Left ventricle myocardium inferior (tissue), 1 donor: ENCODE data around the gene STYXL1. TPM values are rescaled to one million over a fixed set of nuclear protein-coding genes. Genes with fewer than 3 reads are reported as not detected.
A peak's percentile ranks its signal among the peaks of the same experiment; 100 is the strongest.
"Not testable (repeated sequence)": the region's sequence is repeated elsewhere in the genome, so short reads cannot be mapped to it uniquely, and the experiment has no call there.

Source experiments
- DNase-seq: peaks from one replicate; pipeline ENCODE4 v3.0.0-alpha.2; 2020
- H3K27ac ChIP-seq: fragments of 200-600 bp; replicated peaks from 2 replicates; pipeline ENCODE4 v1.8.0; 2021
- H3K27me3 ChIP-seq: fragments of 200-600 bp; 2 replicates; pipeline ENCODE4 v1.8.0; 2021; ENCODE audit warnings: low read depth
- H3K36me3 ChIP-seq: fragments of 200-600 bp; 2 replicates; pipeline ENCODE4 v1.8.0; 2021
- H3K4me1 ChIP-seq: fragments of 200-600 bp; 2 replicates; pipeline ENCODE4 v1.8.0; 2021
- H3K4me3 ChIP-seq: fragments of 200-600 bp; 2 replicates; pipeline ENCODE4 v1.8.0; 2021; ENCODE audit warnings: mild to moderate bottlenecking, moderate library complexity
- H3K9me3 ChIP-seq: fragments of 200-600 bp; replicated peaks from 2 replicates; pipeline ENCODE4 v1.8.0; 2021
- intact Hi-C: fragments of 100-400 bp; cut with micrococcal nuclease; formaldehyde crosslinking; loops from one replicate; pipeline ENCODE4 v1.11.0; 2022
- total RNA-seq: library from RNA; stranded (reverse); fragmentation: NEBNext Ultra II Directional; extraction: Animal tissue kit (Norgen Biotek cat#: 25700); gene quantifications from one replicate; pipeline ENCODE4 v1.2.1, GENCODE V29; 2021
- TF ChIP-seq, protein P1 (sequence below): fragments of 200-600 bp; IDR thresholded peaks from 2 replicates; pipeline ENCODE4 v1.8.0; 2021; ENCODE audit warnings: antibody characterized with exemption, mild to moderate bottlenecking, borderline replicate concordance
- donor health status: DM: no; HTN: yes; CAD: no; lungs with severe emphysema.

Gene STYXL1
- total RNA-seq, 1 donor from 2014 or later: 22.2 TPM

- Histone ChIP-seq H3K4me1 (peaks cover 16% of the 10 kb centered on the region), H3K27me3 (no peaks in the 10 kb centered on the region), H3K36me3 (peaks cover 11% of the 10 kb centered on the region), H3K9me3 (no peaks in the 10 kb centered on the region), H3K27ac (no peak overlapping the region), H3K4me3 (no peak overlapping the region)
- TF ChIP-seq, protein P1, sequence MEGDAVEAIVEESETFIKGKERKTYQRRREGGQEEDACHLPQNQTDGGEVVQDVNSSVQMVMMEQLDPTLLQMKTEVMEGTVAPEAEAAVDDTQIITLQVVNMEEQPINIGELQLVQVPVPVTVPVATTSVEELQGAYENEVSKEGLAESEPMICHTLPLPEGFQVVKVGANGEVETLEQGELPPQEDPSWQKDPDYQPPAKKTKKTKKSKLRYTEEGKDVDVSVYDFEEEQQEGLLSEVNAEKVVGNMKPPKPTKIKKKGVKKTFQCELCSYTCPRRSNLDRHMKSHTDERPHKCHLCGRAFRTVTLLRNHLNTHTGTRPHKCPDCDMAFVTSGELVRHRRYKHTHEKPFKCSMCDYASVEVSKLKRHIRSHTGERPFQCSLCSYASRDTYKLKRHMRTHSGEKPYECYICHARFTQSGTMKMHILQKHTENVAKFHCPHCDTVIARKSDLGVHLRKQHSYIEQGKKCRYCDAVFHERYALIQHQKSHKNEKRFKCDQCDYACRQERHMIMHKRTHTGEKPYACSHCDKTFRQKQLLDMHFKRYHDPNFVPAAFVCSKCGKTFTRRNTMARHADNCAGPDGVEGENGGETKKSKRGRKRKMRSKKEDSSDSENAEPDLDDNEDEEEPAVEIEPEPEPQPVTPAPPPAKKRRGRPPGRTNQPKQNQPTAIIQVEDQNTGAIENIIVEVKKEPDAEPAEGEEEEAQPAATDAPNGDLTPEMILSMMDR: no peak
- intact Hi-C loops: no loop called here
- no peak for DNase-seq
Measured at GRCh38 chr7:76016191-76016947, 31.4 kb downstream of the STYXL1 start.

DNA sequence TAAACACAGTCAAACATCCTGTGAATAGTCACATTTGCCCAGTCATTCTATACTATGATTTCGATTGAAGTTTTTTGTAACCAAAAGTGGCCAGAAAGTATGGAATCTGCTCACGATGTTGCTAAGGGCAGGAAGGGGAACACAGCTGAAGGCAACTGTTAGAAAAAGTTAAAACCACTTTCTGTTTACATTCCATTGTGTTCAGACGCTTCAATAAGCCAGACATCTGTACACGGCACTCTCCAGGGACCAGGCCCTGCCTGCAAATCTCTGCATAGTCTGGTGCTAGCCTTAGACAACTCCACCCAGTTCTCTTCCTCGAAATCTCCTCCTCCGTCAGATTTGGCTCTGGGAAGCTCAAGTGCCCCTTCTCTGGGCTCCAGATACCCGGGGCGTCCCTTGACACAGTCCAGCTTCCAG, 36.3 kb downstream of the STYXL1 start:
- TF ChIP-seq, protein P1: no peak
- intact Hi-C loops: no loop called here
- Histone ChIP-seq H3K36me3 (no peaks in the 10 kb centered on the region), H3K4me1 (peaks cover 23% of the 10 kb centered on the region), H3K27ac (peak overlapping the region; percentile 73), H3K4me3 (peak overlapping the region; percentile 18), H3K27me3 (no peaks in the 10 kb centered on the region), H3K9me3 (no peaks in the 10 kb centered on the region)
- peak; percentile 76 for DNase-seq

- Histone ChIP-seq H3K9me3 (no peaks in the 10 kb centered on the region), H3K4me1 (peaks cover 23% of the 10 kb centered on the region), H3K27ac (peak overlapping the region; percentile 73), H3K4me3 (no peak overlapping the region), H3K27me3 (no peaks in the 10 kb centered on the region), H3K36me3 (peaks cover 6% of the 10 kb centered on the region)
- TF ChIP-seq, protein P1: no peak
- DNase-seq: no peak
- intact Hi-C loops: no loop called here
Measured at GRCh38 chr7:76009672-76010600, 37.9 kb downstream of the STYXL1 start.

DNA sequence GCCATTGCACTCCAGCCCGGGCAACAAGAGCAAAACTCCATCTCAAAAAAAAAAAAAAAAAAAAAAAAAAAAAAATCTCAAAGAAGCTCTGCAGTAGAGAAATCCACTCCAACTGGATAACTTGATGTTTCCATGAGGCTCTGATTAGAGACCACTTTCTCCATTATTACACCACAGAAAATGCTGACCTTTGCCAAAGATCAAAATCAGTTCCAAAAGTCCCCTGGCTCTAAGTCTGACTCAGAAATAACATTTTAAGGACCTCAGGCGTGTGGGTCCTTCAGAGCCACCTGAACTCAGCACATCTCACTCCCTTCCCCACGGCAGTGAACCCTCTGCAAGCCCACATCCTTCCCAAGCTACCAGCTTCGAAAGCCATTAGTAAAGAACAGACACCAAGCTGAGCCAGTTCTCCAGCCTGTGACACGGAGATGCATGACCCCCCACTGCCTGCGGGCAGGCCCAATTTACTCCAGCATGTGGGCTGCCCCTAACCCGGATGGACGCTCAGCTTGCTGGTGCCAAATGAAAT, 39.6 kb downstream of the STYXL1 start:
- Histone ChIP-seq H3K27ac (no peak overlapping the region), H3K9me3 (no peaks in the 10 kb centered on the region), H3K36me3 (peaks cover 23% of the 10 kb centered on the region), H3K27me3 (no peaks in the 10 kb centered on the region), H3K4me3 (no peak overlapping the region), H3K4me1 (peaks cover 23% of the 10 kb centered on the region)
- TF ChIP-seq, protein P1: no peak
- intact Hi-C loops: no loop called here
- no peak for DNase-seq

DNA sequence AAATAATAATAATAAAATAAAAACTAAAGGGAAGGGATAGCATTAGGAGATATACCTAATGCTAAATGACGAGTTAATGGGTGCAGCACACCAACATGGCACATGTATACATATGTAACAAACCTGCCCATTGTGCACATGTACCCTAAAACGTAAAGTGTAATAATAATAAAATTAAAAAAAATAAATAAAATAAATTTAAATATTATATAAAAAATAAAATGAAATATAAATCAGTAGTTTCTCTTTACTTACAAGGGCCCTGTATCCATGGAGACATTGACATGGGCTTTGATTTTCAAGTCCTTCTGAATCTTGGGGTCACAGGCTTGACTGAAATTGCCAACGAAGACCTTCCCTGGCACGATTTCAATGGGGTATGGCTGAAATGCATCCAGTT, 42.8 kb downstream of the STYXL1 start:
- H3K4me3 ChIP-seq, intact Hi-C loops, H3K27ac ChIP-seq, H3K4me1 ChIP-seq, H3K27me3 ChIP-seq, H3K9me3 ChIP-seq, DNase-seq: not testable (repeated sequence)
- peaks cover 32% of the 10 kb centered on the region for H3K36me3 ChIP-seq
